ENCODE measurements around the gene ZC3H12D.
"Not testable (repeated sequence)": the region's sequence is repeated elsewhere in the genome, so short reads cannot be mapped to it uniquely, and the experiment has no call there.

The ZC3H12D gene

GRCh38 chr6:149484733-149485700 is at the start of gene ZC3H12D:
ZC3H12D (minus strand) TSS chr6:149485014; CDS start chr6:149474543, 10,471 bp downstream.
- peak; percentile 80 for DNase-seq
- ATAC-seq, result peak; percentile 80

- DNase-seq (no peak), ATAC-seq (no peak)
Measured at GRCh38 chr6:149529650-149530049, 44.8 kb upstream of the ZC3H12D start.

GRCh38 chr6:149515494-149515893 is 30.7 kb upstream of the ZC3H12D start:
- no peak for DNase-seq
- no peak for ATAC-seq

- no peak for ATAC-seq
Measured at GRCh38 chr6:149513915-149514314, 29.1 kb upstream of the ZC3H12D start.

GRCh38 chr6:149510793-149511512 is 26.1 kb upstream of the ZC3H12D start:
- ATAC-seq (no peak), DNase-seq (no peak)

More at GRCh38 chr6:149513915-149514314, 29.1 kb upstream of the ZC3H12D start:
- DNase-seq, result no peak

GRCh38 chr6:149508485-149508884 is 23.7 kb upstream of the ZC3H12D start:
- DNase-seq (no peak), ATAC-seq (peak; percentile 84)

GRCh38 chr6:149503872-149504271 is 19.1 kb upstream of the ZC3H12D start:
- ATAC-seq (no peak), DNase-seq (no peak)

GRCh38 chr6:149503276-149503675 is 18.5 kb upstream of the ZC3H12D start:
- ATAC-seq (no peak), DNase-seq (no peak)

GRCh38 chr6:149501768-149502167 is 17.0 kb upstream of the ZC3H12D start:
- no peak for ATAC-seq

GRCh38 chr6:149501201-149501600 is 16.4 kb upstream of the ZC3H12D start:
- DNase-seq, result no peak
- no peak for ATAC-seq

More at GRCh38 chr6:149501768-149502167, 17.0 kb upstream of the ZC3H12D start:
- DNase-seq, result no peak

GRCh38 chr6:149500096-149500495 is 15.3 kb upstream of the ZC3H12D start:
- ATAC-seq (no peak), DNase-seq (no peak)

GRCh38 chr6:149499066-149499465 is 14.3 kb upstream of the ZC3H12D start:
- DNase-seq (no peak), ATAC-seq (no peak)

- no peak for ATAC-seq
Measured at GRCh38 chr6:149497365-149497764, 12.6 kb upstream of the ZC3H12D start.

GRCh38 chr6:149496597-149496996 is 11.8 kb upstream of the ZC3H12D start:
- peak; percentile 55 for ATAC-seq
- DNase-seq, result not testable (repeated sequence)

More at GRCh38 chr6:149497365-149497764, 12.6 kb upstream of the ZC3H12D start:
- no peak for DNase-seq

GRCh38 chr6:149495349-149496016 is 10.7 kb upstream of the ZC3H12D start:
- DNase-seq, ATAC-seq: not testable (repeated sequence)

GRCh38 chr6:149494810-149495209 is 10.0 kb upstream of the ZC3H12D start:
- ATAC-seq (peak; percentile 92), DNase-seq (peak; percentile 41)

GRCh38 chr6:149493761-149494320 is 9.0 kb upstream of the ZC3H12D start:
- DNase-seq (no peak), ATAC-seq (no peak)

- no peak for ATAC-seq
Measured at GRCh38 chr6:149492798-149493343, 8.1 kb upstream of the ZC3H12D start.

GRCh38 chr6:149489967-149490366 is 5.2 kb upstream of the ZC3H12D start:
- no peak for DNase-seq
- ATAC-seq, result no peak

More at GRCh38 chr6:149492798-149493343, 8.1 kb upstream of the ZC3H12D start:
- no peak for DNase-seq

GRCh38 chr6:149488815-149489214 is 4.0 kb upstream of the ZC3H12D start:
- no peak for ATAC-seq
- no peak for DNase-seq

GRCh38 chr6:149487316-149487715 is 2.5 kb upstream of the ZC3H12D start:
- ATAC-seq (no peak), DNase-seq (no peak)

Measured in stimulated activated naive CD8-positive, alpha-beta T cell treated with anti-CD3 and anti-CD28 coated beads, Interleukin-15, Interleukin-2, amounts not matched to agents 100 U/mL and 50 U/mL, for 24 hours (primary cell).